ENCODE measurements around the gene IFIT5. TPM values are rescaled to one million over a fixed set of nuclear protein-coding genes. Genes with fewer than 3 reads are reported as not detected.

IFIT5 gene
- total RNA-seq, 2 experiments from 2014 or later: 30.2 to 40.3 TPM

DNA sequence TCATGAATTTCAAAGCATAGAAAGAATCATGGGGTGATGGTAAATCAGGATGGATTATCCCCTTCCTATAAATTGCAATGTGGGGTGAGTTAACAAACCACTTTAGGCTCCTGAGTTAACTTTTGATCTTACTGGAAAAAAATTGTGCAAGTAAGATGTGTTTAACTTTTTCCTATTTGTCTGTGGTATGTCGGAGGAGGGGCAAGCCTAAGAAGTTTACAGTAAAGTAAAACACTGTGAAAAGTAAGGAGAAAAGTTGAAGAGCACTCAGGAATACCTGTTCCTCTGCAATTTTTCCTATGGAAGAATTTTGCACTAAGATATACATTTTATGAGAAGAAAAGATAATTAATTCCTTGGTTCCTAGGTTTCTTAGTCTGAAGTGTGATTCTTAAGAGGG, 44.4 kb downstream of the IFIT5 start:
- no peak overlapping the region for H3K4me3 Mint-ChIP-seq
- ATAC-seq (no peak), DNase-seq (no peak)
- no peaks in the 10 kb centered on the region for H3K4me1 Mint-ChIP-seq
- CTCF ChIA-PET: no interaction called here
- H3K27ac Mint-ChIP-seq: no peak overlapping the region
- peaks cover 38% of the 10 kb centered on the region for H3K27me3 Mint-ChIP-seq
- H3K9me3 Mint-ChIP-seq (ENCODE audit: low read depth): no peaks in the 10 kb centered on the region
- H3K36me3 Mint-ChIP-seq: peaks cover 1% of the 10 kb centered on the region

DNA sequence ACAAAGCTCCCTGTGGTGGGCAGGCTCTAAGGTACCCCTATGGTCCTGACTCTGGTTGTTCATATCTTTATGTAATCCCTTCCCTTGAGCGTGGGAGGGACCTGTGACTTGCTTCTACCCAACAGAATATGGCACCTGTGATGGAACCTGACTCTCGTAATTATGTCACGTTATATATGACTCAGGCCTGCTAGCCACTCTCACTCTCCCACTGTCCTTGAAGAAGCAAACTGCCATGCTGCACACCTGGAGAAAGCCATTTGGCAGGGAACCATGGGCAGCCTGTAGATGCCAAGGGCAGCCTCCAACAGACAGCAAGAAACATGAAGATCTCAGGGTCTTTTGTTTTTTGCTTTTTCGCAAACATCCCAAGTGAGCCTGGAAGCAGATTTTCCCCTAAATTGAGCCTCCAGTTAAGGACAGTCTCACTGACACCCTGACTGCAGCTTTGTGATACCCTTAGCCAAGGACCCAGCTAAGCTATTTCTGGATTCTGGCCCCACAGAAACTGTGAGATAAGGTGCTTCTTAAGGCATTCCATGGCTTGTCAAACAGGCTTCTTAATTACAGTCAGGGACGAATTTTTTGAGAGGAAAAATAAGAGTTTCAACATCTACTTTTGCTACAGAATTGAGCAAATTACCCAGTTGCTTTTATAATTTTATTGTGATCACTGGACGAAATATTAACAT, 49.6 kb downstream of the IFIT5 start:
- no peak for ATAC-seq
- Mint-ChIP-seq H3K4me1 (no peaks in the 10 kb centered on the region), H3K9me3 (ENCODE audit: low read depth) (no peaks in the 10 kb centered on the region), H3K27me3 (peaks cover 34% of the 10 kb centered on the region), H3K27ac (no peak overlapping the region), H3K36me3 (no peaks in the 10 kb centered on the region), H3K4me3 (no peak overlapping the region)
- no peak for DNase-seq
- CTCF ChIA-PET: no interaction called here

DNA sequence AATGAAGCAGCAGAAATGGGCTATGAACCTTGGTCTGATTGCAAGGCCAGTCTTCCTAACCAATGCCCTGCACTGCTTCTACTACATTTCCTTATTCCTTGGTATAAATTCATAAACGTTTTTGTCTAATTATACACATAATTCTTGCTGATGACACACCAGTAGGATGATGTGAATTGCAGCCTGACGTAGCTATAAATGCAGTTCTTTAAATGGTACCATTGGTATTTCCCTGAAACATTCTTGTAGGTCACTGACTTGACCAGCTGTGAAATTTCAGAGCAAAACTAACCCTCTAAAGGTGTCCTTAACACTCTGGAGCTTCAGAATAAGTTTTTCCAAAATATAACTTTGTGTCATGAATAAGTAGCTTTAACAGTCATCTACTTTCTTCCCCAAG, 50.8 kb downstream of the IFIT5 start:
- Mint-ChIP-seq H3K4me3 (no peak overlapping the region), H3K4me1 (peaks cover 3% of the 10 kb centered on the region), H3K36me3 (no peaks in the 10 kb centered on the region), H3K9me3 (ENCODE audit: low read depth) (no peaks in the 10 kb centered on the region), H3K27ac (no peak overlapping the region), H3K27me3 (peaks cover 34% of the 10 kb centered on the region)
- CTCF ChIA-PET: no interaction called here
- no peak for DNase-seq
- no peak for ATAC-seq

DNA sequence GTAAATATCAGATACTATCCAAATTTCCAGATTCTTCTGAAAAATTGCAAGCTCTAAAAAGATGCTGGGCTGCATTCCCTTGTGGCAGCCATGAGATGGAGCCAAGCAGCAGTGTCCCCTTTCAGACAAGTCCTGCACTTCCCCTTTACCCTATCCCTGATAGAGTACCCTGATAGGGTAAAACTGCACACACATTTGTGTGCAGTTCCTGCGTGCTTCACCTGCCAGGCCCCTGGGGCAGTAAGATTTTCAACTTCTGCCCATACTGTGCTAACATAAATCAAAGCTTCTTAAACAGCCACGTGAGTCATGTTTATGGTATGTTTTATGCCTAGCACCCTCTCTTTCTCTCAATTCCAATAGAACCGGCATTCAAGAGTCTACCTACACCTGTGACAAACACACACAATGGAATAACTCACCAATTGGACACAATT, 52.2 kb downstream of the IFIT5 start:
- Mint-ChIP-seq H3K4me1 (peaks cover 16% of the 10 kb centered on the region), H3K27ac (no peak overlapping the region), H3K36me3 (no peaks in the 10 kb centered on the region), H3K27me3 (peaks cover 31% of the 10 kb centered on the region), H3K9me3 (ENCODE audit: low read depth) (no peaks in the 10 kb centered on the region), H3K4me3 (no peak overlapping the region)
- ATAC-seq (no peak), DNase-seq (no peak)
- CTCF ChIA-PET: interaction anchor here (0.8 to 1.3 kb wide), 2 partner anchors 10 to 84 kb away, joined by 3 read pairs; no protein-coding TSS in a partner anchor

DNA sequence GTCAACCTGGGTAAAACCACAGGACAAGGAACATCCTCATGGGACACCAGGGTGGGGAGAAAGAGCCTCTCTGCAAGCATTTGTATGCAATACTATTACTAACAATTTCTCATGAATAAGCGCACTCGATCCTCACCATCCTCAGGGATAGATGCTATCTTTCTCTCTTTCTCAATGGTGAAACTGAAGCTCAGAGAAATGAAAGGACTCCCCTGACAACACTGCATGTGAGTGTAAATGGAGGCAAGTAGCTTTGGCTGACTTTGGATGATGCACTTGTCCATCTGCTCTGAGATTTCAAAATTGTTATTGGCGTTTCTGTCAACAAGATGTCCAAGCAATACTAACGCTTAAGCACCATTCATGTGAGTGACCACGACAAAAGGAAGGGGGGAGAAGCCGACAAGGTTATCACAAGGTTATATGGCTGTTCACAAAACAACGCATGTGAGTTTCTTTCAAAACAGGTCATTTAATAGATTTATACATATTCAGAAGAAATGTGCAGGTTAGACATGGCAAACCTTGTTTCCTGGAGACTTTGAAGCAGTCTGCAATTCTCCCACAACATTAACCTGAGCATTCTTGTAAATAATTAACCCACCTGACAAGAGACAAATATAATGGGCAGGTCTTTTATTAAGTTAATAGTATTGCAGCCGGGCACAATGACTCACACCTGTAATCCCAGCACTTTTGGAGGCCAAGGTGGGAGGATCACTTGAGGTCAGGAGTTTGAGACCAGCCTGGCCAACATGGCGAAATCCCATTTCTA, 54.0 kb downstream of the IFIT5 start:
- H3K4me1 Mint-ChIP-seq: peaks cover 16% of the 10 kb centered on the region
- peaks cover 27% of the 10 kb centered on the region for H3K27me3 Mint-ChIP-seq
- ATAC-seq (no peak), DNase-seq (no peak)
- no peaks in the 10 kb centered on the region for H3K36me3 Mint-ChIP-seq
- CTCF ChIA-PET: no interaction called here
- no peaks in the 10 kb centered on the region for H3K9me3 Mint-ChIP-seq (ENCODE audit: low read depth)
- H3K27ac Mint-ChIP-seq: no peak overlapping the region
- H3K4me3 Mint-ChIP-seq: no peak overlapping the region

DNA sequence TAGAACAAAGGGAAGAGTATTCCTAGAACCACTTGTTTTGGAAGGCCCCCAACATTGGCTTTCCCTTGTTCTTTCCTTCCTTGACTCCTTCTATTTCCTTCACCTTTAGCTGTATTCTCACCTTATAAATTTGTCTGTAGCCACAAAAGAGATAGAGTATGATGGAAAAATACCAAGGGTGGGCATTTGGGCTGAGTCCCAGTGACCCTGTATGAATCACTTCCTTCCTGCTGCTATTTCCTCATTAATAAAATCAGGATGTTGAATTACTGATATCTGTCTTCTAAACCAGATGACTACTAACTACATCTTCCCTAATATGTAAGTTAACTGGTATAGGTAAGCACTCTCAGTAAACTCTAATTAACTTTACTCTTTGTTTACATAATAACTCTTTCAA, 55.1 kb downstream of the IFIT5 start:
- Mint-ChIP-seq H3K27ac (no peak overlapping the region), H3K36me3 (no peaks in the 10 kb centered on the region), H3K9me3 (ENCODE audit: low read depth) (no peaks in the 10 kb centered on the region), H3K4me1 (peaks cover 16% of the 10 kb centered on the region), H3K4me3 (no peak overlapping the region), H3K27me3 (peaks cover 33% of the 10 kb centered on the region)
- no peak for ATAC-seq
- CTCF ChIA-PET: no interaction called here
- DNase-seq: no peak

Other genes starting within 250 kb of the IFIT5 start
- gene CH25H, start 207.3 kb upstream of the IFIT5 start, total RNA-seq: not detected
- 10 to 100 TPM; 24.0 to 28.5 TPM for gene LIPA, start 162.8 kb upstream of the IFIT5 start, total RNA-seq
- gene IFIT2, start 112.5 kb upstream of the IFIT5 start, total RNA-seq: 10 to 100 TPM; 16.0 to 34.4 TPM
- gene IFIT3, start 86.6 kb upstream of the IFIT5 start, total RNA-seq: 100 to 1,000 TPM in 1 of 2 experiments, 10 to 100 TPM in 1; 54.2 to 151 TPM
- gene IFIT1B, start 36.5 kb upstream of the IFIT5 start, total RNA-seq: under 1 TPM in 1 of 2 experiments, not detected in 1; 0.29 TPM
- 100 to 1,000 TPM in 1 of 2 experiments, 10 to 100 TPM in 1; 45.8 to 107 TPM for gene IFIT1, start 21.9 kb upstream of the IFIT5 start, total RNA-seq
- gene SLC16A12, start 121.0 kb downstream of the IFIT5 start, total RNA-seq: not detected
- 1 to 10 TPM; 6.2 to 7.8 TPM for gene PANK1, start 230.7 kb downstream of the IFIT5 start, total RNA-seq

Data from activated CD8-positive, alpha-beta memory T cell treated with anti-CD3 and anti-CD28 coated beads, Interleukin-2, amount 10 ng/mL, durations not matched to agents 7 days and 5 days (primary cell).